Thyroid gland (tissue), 4 donors: ENCODE data around the gene ZRANB3. TPM values are rescaled to one million over a fixed set of nuclear protein-coding genes. Genes with fewer than 3 reads are reported as not detected.

Experiments used
- DNase-seq, 2 donors: peaks; one replicate each; pipeline ENCODE4 v3.0.0-alpha.2; 2019
- H3K27ac ChIP-seq, 3 donors: fragments of 200-600 bp; sonication (generic); 1 replicate in 2 of 3; 2 replicates in 1 of 3; pipeline ENCODE4 v1.5.1; 2016 to 2019; ENCODE audit warnings: mild to moderate bottlenecking in 1 of 3, moderate library complexity in 1 of 3
- H3K27me3 ChIP-seq: fragments of 200-600 bp; sonication (generic); one replicate; pipeline ENCODE4 v1.5.1; 2019
- H3K36me3 ChIP-seq, 2 donors: fragments of 200-600 bp; sonication (generic); one replicate each; pipeline ENCODE4 v1.5.1; 2016 to 2019
- H3K4me1 ChIP-seq, 2 donors: fragments of 200-600 bp; sonication (generic); one replicate each; pipeline ENCODE4 v1.5.1; 2017 to 2019
- H3K4me3 ChIP-seq, 3 donors: fragments of 200-600 bp; sonication (generic); replicated peaks in 1 of 3; 1 replicate in 2 of 3; 2 replicates in 1 of 3; pipeline ENCODE4 v1.5.1; 2016; ENCODE audit warnings: mild to moderate bottlenecking in 1 of 3
- H3K9me3 ChIP-seq: fragments of 200-600 bp; sonication (generic); one replicate; pipeline ENCODE4 v1.5.1; 2017
- POLR2A ChIP-seq, 2 donors: fragments of 450-650 bp; IDR thresholded peaks; one replicate each; pipeline ENCODE4 v1.6.1; 2017; ENCODE audit warnings: antibody characterized with exemption in 2 of 2, mild to moderate bottlenecking in 2 of 2, moderate library complexity in 1 of 2
- WGBS, 2 donors: methylation state at CpG; one replicate each; pipeline ENCODE4 v1.1.5; 2017; 5-methylcytosine and 5-hydroxymethylcytosine counted together
- intact Hi-C: fragments of 100-400 bp; cut with DNase I; formaldehyde crosslinking; loops from one replicate; pipeline ENCODE4 v1.15.1; 2023
- total RNA-seq, 4 donors: library from RNA; depleted of rRNA; stranded (reverse); fragments of >200 nt; gene quantifications; one replicate each; pipeline ENCODE4 v1.2.3, GENCODE V29; 2016
- TF ChIP-seq, protein P1 (sequence below), 6 experiments: fragments of 200-600 bp in 3 of 6; fragments of 450-650 bp in 3 of 6; sonication (generic) in 3 of 6; IDR thresholded peaks; one replicate each; pipeline ENCODE4 v1.5.1; 2016 to 2019; ENCODE audit warnings: antibody characterized with exemption in 6 of 6, mild to moderate bottlenecking in 2 of 6, inconsistent platforms in 1 of 6, moderate library complexity in 1 of 6

Gene ZRANB3
- total RNA-seq, 4 donors from 2014 or later, result 3.1 to 12.2 (median 9.3) TPM

DNA sequence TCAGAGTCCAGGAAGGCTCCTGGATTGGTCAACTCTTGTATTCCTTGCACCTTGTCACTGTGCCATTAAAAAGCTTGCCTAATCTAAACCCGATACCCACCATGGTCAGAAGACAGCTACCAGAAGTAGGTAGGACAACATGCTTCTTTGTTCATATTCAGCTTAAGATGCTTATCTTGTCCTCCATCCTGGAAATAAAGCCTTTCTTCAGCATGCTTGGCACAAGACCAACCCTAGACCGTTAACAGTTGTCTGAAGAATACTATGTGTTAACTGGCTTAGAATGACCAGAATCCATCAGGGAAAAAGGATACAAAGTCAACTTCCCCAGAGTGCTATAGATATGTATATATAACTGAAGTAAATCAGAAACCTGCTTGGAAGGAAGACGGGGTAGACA lies 193.9 kb downstream of the ZRANB3 start:
- H3K36me3 ChIP-seq, result no peaks in the 10 kb centered on the region
- no peak for DNase-seq
- H3K4me1 ChIP-seq, result no peaks in the 10 kb centered on the region
- H3K27ac ChIP-seq, result no peak overlapping the region
- WGBS, 2 donors, result 80 to 82% methylated on average over 3 of the region's 3 CpGs
- H3K9me3 ChIP-seq, result no peaks in the 10 kb centered on the region
- no peaks in the 10 kb centered on the region for H3K27me3 ChIP-seq
- intact Hi-C loops, result no loop called here
- H3K4me3 ChIP-seq, result no peak overlapping the region
- TF ChIP-seq, protein P1, sequence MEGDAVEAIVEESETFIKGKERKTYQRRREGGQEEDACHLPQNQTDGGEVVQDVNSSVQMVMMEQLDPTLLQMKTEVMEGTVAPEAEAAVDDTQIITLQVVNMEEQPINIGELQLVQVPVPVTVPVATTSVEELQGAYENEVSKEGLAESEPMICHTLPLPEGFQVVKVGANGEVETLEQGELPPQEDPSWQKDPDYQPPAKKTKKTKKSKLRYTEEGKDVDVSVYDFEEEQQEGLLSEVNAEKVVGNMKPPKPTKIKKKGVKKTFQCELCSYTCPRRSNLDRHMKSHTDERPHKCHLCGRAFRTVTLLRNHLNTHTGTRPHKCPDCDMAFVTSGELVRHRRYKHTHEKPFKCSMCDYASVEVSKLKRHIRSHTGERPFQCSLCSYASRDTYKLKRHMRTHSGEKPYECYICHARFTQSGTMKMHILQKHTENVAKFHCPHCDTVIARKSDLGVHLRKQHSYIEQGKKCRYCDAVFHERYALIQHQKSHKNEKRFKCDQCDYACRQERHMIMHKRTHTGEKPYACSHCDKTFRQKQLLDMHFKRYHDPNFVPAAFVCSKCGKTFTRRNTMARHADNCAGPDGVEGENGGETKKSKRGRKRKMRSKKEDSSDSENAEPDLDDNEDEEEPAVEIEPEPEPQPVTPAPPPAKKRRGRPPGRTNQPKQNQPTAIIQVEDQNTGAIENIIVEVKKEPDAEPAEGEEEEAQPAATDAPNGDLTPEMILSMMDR (IDR thresholded peaks at IDR 0.05), result no peak
- TF ChIP-seq POLR2A (IDR thresholded peaks at IDR 0.05), result no peak

DNA sequence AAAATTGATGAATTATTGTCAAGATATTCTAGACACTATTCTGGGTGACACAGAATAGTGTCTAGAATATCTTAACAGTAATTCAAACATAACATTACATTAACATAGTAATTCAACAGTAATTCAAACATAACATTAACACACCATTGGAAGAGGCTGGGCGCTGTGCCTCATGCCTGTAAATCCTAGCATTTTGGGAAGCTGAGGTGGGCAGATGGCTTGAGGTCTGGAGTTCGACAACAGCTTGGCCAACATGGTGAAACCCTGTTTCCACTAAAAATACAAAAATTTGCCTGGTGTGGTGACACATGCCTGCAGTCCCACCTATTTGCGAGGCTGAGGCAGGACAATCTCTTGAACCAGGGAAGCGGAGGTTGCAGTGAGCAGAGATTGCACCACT lies 195.8 kb downstream of the ZRANB3 start:
- TF ChIP-seq POLR2A (IDR thresholded peaks at IDR 0.05), result no peak
- TF ChIP-seq, protein P1 (IDR thresholded peaks at IDR 0.05), result no peak
- H3K27ac ChIP-seq, result no peak overlapping the region
- H3K4me1 ChIP-seq, result no peaks in the 10 kb centered on the region
- no peaks in the 10 kb centered on the region for H3K9me3 ChIP-seq
- DNase-seq, result no peak
- H3K27me3 ChIP-seq, result no peaks in the 10 kb centered on the region
- H3K36me3 ChIP-seq, result no peaks in the 10 kb centered on the region
- intact Hi-C loops, result no loop called here
- H3K4me3 ChIP-seq, result no peak overlapping the region
- 94 to 96% methylated on average over 4 of the region's 4 CpGs for WGBS, 2 donors

DNA sequence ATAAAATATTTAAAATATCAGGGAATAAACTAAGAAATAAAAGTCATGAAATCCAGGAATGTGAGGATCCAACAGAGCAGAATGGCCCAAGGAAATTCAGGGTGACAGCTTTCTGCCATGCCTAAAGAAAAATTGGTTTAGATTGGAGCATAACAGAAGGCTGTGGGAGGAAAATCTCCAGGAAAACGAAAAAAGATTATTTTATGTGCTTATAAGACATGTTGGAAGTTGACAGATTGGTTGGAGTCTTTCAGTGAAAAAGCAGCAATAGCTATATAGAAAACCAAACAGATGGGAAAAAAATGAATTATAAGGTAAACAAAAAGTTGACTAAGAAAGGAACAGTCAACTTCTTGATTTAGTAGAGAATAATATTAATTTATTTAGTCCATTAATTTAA lies 203.9 kb downstream of the ZRANB3 start:
- Histone ChIP-seq H3K9me3 (no peaks in the 10 kb centered on the region), H3K4me1 (no peaks in the 10 kb centered on the region), H3K36me3 (no peaks in the 10 kb centered on the region), H3K27ac (no peak overlapping the region), H3K4me3 (no peak overlapping the region), H3K27me3 (no peaks in the 10 kb centered on the region)
- TF ChIP-seq, protein P1 (IDR thresholded peaks at IDR 0.05), result no peak
- no peak for TF ChIP-seq POLR2A (IDR thresholded peaks at IDR 0.05)
- intact Hi-C loops, result no loop called here
- 77 to 84% methylated on average over 1 of the region's 1 CpG for WGBS, 2 donors
- DNase-seq, result no peak

- no peaks in the 10 kb centered on the region for H3K9me3 ChIP-seq
- no peaks in the 10 kb centered on the region for H3K36me3 ChIP-seq
- no peak for DNase-seq
- no peak for TF ChIP-seq POLR2A (IDR thresholded peaks at IDR 0.05)
- TF ChIP-seq, protein P1 (IDR thresholded peaks at IDR 0.05), result no peak
- intact Hi-C loops, result no loop called here
- no peaks in the 10 kb centered on the region for H3K27me3 ChIP-seq
- H3K4me1 ChIP-seq, result no peaks in the 10 kb centered on the region
- WGBS, 2 donors, result 89 to 90% methylated on average over 4 of the region's 4 CpGs
- H3K4me3 ChIP-seq, result no peak overlapping the region
- H3K27ac ChIP-seq, result no peak overlapping the region
Observed at GRCh38 chr2:135320465-135321355, 210.3 kb downstream of the ZRANB3 start.

GRCh38 chr2:135318808-135319207 lies 212.2 kb downstream of the ZRANB3 start:
- no peak for TF ChIP-seq POLR2A (IDR thresholded peaks at IDR 0.05)
- TF ChIP-seq, protein P1 (IDR thresholded peaks at IDR 0.05), result no peak
- Histone ChIP-seq H3K9me3 (no peaks in the 10 kb centered on the region), H3K27me3 (no peaks in the 10 kb centered on the region), H3K27ac (no peak overlapping the region), H3K4me1 (no peaks in the 10 kb centered on the region), H3K4me3 (no peak overlapping the region), H3K36me3 (no peaks in the 10 kb centered on the region)
- 90 to 95% methylated on average over 2 of the region's 2 CpGs for WGBS, 2 donors
- intact Hi-C loops, result no loop called here
- no peak for DNase-seq
